GOT3 (cell line): ENCODE measurements around the gene FAM89B.

Experiments used
- DNase-seq: peaks from one replicate; lab custom pipeline; 2025; ENCODE audit warnings: mixed read lengths; lab: John Stamatoyannopoulos, UW

Gene FAM89B

GRCh38 chr11:65588199-65589054, 16.1 kb downstream of the FAM89B start:
- no peak for DNase-seq

- no peak for DNase-seq
Observed at GRCh38 chr11:65589444-65590239, 17.3 kb downstream of the FAM89B start.

GRCh38 chr11:65590240-65590738, 18.0 kb downstream of the FAM89B start:
- no peak for DNase-seq

- DNase-seq = no peak
Observed at GRCh38 chr11:65591939-65592857, 19.9 kb downstream of the FAM89B start.

- no peak for DNase-seq
Observed at GRCh38 chr11:65592858-65593517, 20.6 kb downstream of the FAM89B start.

GRCh38 chr11:65593518-65594414, 21.4 kb downstream of the FAM89B start:
- no peak for DNase-seq

GRCh38 chr11:65595131-65595530, 22.8 kb downstream of the FAM89B start:
- DNase-seq = no peak

- no peak for DNase-seq
Observed at GRCh38 chr11:65595543-65596281, 23.4 kb downstream of the FAM89B start, which contains the start of gene KCNK7. Gene KCNK7, minus strand, starts transcription at chr11:65595800. Its CDS starts 28 bp downstream, at chr11:65595772.

- DNase-seq = no peak
Observed at GRCh38 chr11:65596520-65596919, 24.2 kb downstream of the FAM89B start.

GRCh38 chr11:65598258-65598699, 25.9 kb downstream of the FAM89B start:
- DNase-seq = no peak

- no peak for DNase-seq
Observed at GRCh38 chr11:65599216-65599954, 27.0 kb downstream of the FAM89B start.

GRCh38 chr11:65599955-65600246, 27.6 kb downstream of the FAM89B start:
- DNase-seq = no peak

- no peak for DNase-seq
Observed at GRCh38 chr11:65604258-65604657, 31.9 kb downstream of the FAM89B start.

- no peak for DNase-seq
Observed at GRCh38 chr11:65606876-65607613, 34.7 kb downstream of the FAM89B start.

GRCh38 chr11:65607614-65608426, 35.5 kb downstream of the FAM89B start:
- no peak for DNase-seq

- DNase-seq = no peak
Observed at GRCh38 chr11:65609229-65609628, 36.9 kb downstream of the FAM89B start.

GRCh38 chr11:65609665-65610064, 37.3 kb downstream of the FAM89B start:
- DNase-seq = no peak
